ENCODE data around the gene DUSP3. TPM values are rescaled to one million over a fixed set of nuclear protein-coding genes. Genes with fewer than 3 reads are reported as not detected.
A peak's percentile ranks its signal among the peaks of the same experiment; 100 is the strongest.

Gene DUSP3
- polyA plus RNA-seq, 1 donor: 68.7 TPM

DNA sequence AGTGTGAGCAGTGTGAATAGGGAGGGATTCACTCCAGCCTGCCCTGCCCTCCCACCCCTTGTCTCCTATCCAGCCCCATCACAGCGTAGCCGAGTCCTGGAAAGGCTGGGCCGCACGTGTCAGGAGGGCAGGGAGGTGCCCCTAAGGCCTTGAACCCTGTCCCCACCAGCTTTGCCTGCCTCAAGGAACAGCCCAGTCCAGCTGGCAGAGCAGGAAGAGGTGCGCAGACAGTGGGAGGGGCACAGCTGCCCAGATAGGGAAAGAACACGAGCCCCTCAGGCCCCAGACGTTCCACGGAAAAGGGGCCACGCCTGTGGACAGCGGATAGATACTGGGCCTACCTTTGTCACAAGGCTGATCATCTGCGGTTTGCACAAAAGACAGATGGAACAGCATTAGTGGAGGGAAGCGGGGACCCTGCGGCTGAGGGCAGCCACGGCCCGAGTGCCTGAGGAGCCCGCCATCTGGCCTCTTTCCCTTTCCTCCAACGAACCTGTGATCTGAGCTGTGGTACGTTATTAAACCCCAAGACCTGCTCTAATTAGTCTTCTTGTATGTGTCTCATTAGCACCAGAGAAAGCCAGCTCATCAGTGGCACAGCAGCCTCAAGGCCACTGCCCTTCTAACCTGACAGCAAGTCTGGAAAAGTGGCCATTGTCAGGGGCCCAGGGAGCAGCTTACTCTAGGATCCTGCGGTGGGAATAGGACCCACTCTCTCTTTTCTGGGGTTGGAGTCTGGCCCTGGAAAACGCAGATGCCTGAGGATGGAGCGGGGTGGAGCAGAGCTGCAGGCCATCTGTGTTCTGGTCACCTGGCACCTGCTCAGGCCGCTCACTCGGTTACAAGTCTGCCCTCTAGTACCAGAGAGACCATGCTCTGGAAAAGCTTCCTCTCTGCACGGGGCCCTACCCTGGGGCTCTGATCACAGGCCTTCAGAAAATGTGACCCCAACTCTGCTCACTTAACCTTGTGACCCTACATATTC, 37.9 kb upstream of the DUSP3 start:
- Histone ChIP-seq H3K36me3 (ENCODE audit: control insufficient read depth, insufficient read depth, low read length) (peaks cover 2% of the 10 kb centered on the region), H3K27me3 (ENCODE audit: control insufficient read depth, insufficient read depth, low read length) (no peaks in the 10 kb centered on the region), H3K9me3 (ENCODE audit: control insufficient read depth, low read depth, low read length) (no peaks in the 10 kb centered on the region), H3K27ac (ENCODE audit: low read length) (no peak overlapping the region), H3K4me1 (ENCODE audit: control insufficient read depth, insufficient read depth, low read length) (peaks cover 4% of the 10 kb centered on the region), H3K4me3 (ENCODE audit: low read length) (no peak overlapping the region)
- peak in 1 of 2 donors; percentile 50 for DNase-seq
- WGBS (ENCODE audit: insufficient coverage, low lambda C conversion rate): no CpG with 5 or more reads among the region's 24 CpGs

DNA sequence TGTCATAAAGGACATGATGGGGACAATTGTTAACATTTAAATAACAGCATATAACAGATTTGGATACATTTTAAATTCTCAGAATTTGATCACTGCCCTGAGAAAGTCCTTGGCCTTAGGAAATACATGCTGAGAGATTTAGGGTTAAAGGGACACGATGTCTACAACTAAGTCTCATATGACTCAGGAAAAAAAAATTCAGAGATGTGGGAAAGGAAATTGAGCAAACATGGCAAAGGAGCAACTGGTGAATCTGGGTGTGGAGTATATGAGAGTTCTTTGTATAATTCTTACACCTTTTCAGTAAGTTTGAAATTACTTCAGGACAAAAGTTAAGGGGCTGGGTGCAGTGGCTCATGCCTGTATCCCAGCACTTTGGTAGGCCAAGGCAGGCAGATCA, 35.9 kb upstream of the DUSP3 start:
- no peak overlapping the region for H3K4me3 ChIP-seq (ENCODE audit: low read length)
- H3K4me1 ChIP-seq (ENCODE audit: control insufficient read depth, insufficient read depth, low read length): peaks cover 4% of the 10 kb centered on the region
- H3K27ac ChIP-seq (ENCODE audit: low read length): no peak overlapping the region
- no peak for DNase-seq
- no peaks in the 10 kb centered on the region for H3K9me3 ChIP-seq (ENCODE audit: control insufficient read depth, low read depth, low read length)
- 50% methylated on average over 1 of the region's 1 CpG for WGBS (ENCODE audit: insufficient coverage, low lambda C conversion rate)
- H3K27me3 ChIP-seq (ENCODE audit: control insufficient read depth, insufficient read depth, low read length): no peaks in the 10 kb centered on the region
- peaks cover 2% of the 10 kb centered on the region for H3K36me3 ChIP-seq (ENCODE audit: control insufficient read depth, insufficient read depth, low read length)

DNA sequence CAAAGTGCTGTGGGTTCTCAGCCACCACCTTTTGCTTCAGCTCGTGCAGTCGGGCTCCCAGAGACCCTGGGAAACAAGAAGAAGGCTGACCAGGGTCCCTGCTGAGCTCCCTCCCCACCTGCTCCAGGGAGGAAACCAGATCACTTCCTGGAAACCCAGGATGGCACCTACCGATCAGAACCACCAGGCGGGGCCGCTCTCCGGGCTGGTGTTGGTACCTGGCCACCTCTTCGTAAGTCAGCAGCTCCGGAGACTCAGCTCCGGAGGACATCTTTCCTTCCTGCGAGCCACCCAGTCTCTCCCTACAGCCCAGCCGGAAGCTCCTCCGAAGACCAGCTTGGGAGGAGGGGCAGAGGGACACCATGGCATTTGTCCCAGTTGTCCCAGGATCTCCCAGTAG, 35.2 kb upstream of the DUSP3 start:
- WGBS (ENCODE audit: insufficient coverage, low lambda C conversion rate): no CpG with 5 or more reads among the region's 12 CpGs

DNA sequence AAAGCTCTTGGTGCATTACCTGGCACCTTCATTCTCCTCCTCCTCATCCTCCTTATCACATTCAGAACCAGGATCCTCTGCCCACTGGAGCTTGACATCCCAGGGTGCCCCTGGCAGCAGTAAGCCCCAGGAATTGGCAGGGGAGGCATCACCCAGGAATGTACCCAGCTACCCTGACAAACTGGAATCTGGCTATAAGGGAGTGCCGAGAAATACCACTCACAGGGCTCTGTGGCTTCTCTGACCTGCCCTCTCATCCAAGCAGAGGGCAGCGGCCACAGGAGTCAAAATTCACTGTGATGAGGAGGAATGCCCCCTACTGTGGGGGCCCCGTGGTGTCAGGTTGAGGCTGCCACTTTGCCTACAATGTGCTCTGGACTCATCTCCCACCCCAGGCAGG, 34.6 kb upstream of the DUSP3 start:
- Histone ChIP-seq H3K27ac (ENCODE audit: low read length) (no peak overlapping the region), H3K27me3 (ENCODE audit: control insufficient read depth, insufficient read depth, low read length) (no peaks in the 10 kb centered on the region), H3K4me1 (ENCODE audit: control insufficient read depth, insufficient read depth, low read length) (peaks cover 4% of the 10 kb centered on the region), H3K36me3 (ENCODE audit: control insufficient read depth, insufficient read depth, low read length) (peaks cover 2% of the 10 kb centered on the region), H3K4me3 (ENCODE audit: low read length) (no peak overlapping the region), H3K9me3 (ENCODE audit: control insufficient read depth, low read depth, low read length) (no peaks in the 10 kb centered on the region)
- DNase-seq: no peak
- WGBS (ENCODE audit: insufficient coverage, low lambda C conversion rate): no CpG with 5 or more reads among the region's 3 CpGs

More for the DNA sequence above, 35.2 kb upstream of the DUSP3 start:
- H3K4me3 ChIP-seq (ENCODE audit: low read length): no peak overlapping the region
- no peaks in the 10 kb centered on the region for H3K9me3 ChIP-seq (ENCODE audit: control insufficient read depth, low read depth, low read length)
- no peaks in the 10 kb centered on the region for H3K27me3 ChIP-seq (ENCODE audit: control insufficient read depth, insufficient read depth, low read length)
- peaks cover 4% of the 10 kb centered on the region for H3K4me1 ChIP-seq (ENCODE audit: control insufficient read depth, insufficient read depth, low read length)
- peaks cover 2% of the 10 kb centered on the region for H3K36me3 ChIP-seq (ENCODE audit: control insufficient read depth, insufficient read depth, low read length)
- H3K27ac ChIP-seq (ENCODE audit: low read length): no peak overlapping the region
- DNase-seq: no peak

DNA sequence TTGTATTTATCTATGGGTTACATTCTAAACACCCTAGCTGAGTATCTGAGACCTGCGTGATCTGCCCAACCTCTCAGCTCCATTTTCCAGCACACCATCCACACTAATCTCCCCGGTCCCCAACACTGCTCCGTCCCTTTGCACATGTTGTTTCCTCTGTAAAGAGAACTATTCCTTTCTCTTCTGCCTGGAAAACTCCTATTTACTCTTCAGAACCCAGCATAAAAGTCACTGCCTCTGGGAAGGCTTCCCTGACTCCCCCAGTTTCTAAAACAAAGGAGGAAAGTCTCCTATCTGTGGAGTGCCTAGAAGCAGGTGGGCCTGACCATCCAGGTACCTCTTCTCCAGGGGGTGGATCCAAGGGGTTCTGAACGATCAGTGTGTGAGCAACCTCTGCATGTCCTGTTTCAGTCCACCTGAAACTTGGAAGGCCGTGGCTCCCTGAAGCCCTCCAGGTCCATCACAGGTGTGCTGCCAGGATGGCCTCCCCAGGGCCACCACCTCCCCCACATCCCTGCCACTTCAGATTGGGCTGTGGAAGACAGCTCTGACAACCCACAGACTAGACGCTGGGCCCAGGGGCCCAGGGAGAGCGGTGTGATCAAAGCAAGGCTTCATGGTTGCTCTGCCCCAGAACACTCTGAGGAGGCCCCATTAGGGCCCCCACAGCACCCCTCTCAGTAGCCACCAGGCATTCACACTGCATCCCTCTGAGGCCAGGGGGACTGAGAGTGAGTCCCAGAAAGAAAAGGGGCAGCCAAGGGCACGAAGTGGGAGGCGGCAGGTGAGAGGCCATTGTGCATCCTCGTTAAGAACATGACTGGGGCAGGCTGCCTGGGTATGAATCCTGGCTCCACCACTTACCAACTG, 33.9 kb upstream of the DUSP3 start:
- WGBS (ENCODE audit: insufficient coverage, low lambda C conversion rate): no CpG with 5 or more reads among the region's 10 CpGs
- no peak for DNase-seq
- Histone ChIP-seq H3K27ac (ENCODE audit: low read length) (no peak overlapping the region), H3K27me3 (ENCODE audit: control insufficient read depth, insufficient read depth, low read length) (no peaks in the 10 kb centered on the region), H3K36me3 (ENCODE audit: control insufficient read depth, insufficient read depth, low read length) (peaks cover 2% of the 10 kb centered on the region), H3K9me3 (ENCODE audit: control insufficient read depth, low read depth, low read length) (no peaks in the 10 kb centered on the region), H3K4me3 (ENCODE audit: low read length) (no peak overlapping the region), H3K4me1 (ENCODE audit: control insufficient read depth, insufficient read depth, low read length) (peaks cover 4% of the 10 kb centered on the region)

DNA sequence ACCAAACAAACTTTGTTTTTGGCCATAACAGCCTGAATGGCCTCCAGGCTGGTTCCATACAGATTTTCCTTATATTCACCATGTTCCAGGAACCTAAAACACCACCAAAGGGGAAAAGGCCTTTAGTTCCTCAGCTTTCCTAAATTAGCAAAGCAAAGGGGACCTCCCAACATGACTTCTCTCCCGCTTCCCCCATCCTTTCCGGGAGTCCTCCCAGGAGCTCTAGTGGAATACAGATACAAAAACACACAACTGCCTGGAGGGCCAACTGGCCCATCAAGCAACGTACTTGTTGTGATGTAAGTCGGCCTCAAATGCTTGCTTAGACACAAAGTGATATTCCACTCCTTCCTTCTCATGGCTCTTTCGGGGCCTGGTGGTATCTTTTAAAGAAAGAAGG, 32.0 kb upstream of the DUSP3 start:
- no CpG with 5 or more reads among the region's 5 CpGs for WGBS (ENCODE audit: insufficient coverage, low lambda C conversion rate)
- no peaks in the 10 kb centered on the region for H3K9me3 ChIP-seq (ENCODE audit: control insufficient read depth, low read depth, low read length)
- H3K27ac ChIP-seq (ENCODE audit: low read length): no peak overlapping the region
- H3K4me3 ChIP-seq (ENCODE audit: low read length): no peak overlapping the region
- no peak for DNase-seq
- peaks cover 2% of the 10 kb centered on the region for H3K36me3 ChIP-seq (ENCODE audit: control insufficient read depth, insufficient read depth, low read length)
- H3K27me3 ChIP-seq (ENCODE audit: control insufficient read depth, insufficient read depth, low read length): no peaks in the 10 kb centered on the region
- H3K4me1 ChIP-seq (ENCODE audit: control insufficient read depth, insufficient read depth, low read length): no peaks in the 10 kb centered on the region

DNA sequence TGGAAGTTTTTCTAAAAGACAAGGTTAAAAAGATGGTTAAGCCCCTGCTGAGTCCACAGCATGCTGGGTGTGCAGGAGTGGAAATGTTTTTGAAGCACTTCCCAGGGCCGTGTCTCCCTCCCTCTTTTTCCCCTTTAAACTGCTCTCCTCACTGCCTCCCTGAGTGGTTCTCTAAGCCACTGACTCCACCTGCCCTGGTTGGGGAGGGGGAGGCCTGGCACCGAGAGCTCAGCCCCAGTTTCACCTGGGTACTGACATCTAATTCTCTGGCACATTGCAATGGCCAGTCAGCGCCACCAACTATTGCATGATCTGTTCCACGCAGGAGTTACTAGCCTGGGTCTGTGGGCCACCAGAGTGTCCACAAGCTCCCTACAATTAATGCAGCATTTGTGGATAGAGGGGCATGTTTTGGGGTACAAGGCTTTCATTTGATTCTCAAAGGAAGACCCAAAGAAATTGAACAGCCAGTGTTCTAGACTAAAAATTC, 31.5 kb upstream of the DUSP3 start:
- no peaks in the 10 kb centered on the region for H3K4me1 ChIP-seq (ENCODE audit: control insufficient read depth, insufficient read depth, low read length)
- peaks cover 2% of the 10 kb centered on the region for H3K36me3 ChIP-seq (ENCODE audit: control insufficient read depth, insufficient read depth, low read length)
- DNase-seq: no peak
- no peak overlapping the region for H3K27ac ChIP-seq (ENCODE audit: low read length)
- no peaks in the 10 kb centered on the region for H3K27me3 ChIP-seq (ENCODE audit: control insufficient read depth, insufficient read depth, low read length)
- H3K9me3 ChIP-seq (ENCODE audit: control insufficient read depth, low read depth, low read length): no peaks in the 10 kb centered on the region
- no CpG with 5 or more reads among the region's 4 CpGs for WGBS (ENCODE audit: insufficient coverage, low lambda C conversion rate)
- no peak overlapping the region for H3K4me3 ChIP-seq (ENCODE audit: low read length)

DNA sequence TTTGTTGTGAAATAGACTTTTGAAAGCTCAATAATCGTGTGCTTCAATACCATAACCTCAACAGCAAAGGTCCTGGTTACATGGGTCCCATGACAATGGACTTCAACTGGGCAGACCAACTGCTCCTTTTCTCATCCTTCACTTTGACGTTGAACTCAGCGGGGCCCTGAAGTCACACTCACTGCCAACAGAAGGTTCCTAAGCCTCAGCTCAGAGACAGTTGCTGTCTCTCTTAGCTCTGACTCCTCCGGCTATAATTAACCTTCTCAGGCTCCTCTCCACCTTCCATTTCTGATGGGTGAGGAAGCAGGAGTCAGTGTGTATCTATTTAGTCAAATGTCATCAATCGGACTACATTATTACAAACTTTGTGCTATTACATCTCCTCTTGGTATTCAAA, 30.3 kb upstream of the DUSP3 start:
- no peak overlapping the region for H3K27ac ChIP-seq (ENCODE audit: low read length)
- H3K4me3 ChIP-seq (ENCODE audit: low read length): no peak overlapping the region
- no peaks in the 10 kb centered on the region for H3K27me3 ChIP-seq (ENCODE audit: control insufficient read depth, insufficient read depth, low read length)
- H3K4me1 ChIP-seq (ENCODE audit: control insufficient read depth, insufficient read depth, low read length): no peaks in the 10 kb centered on the region
- 100% methylated on average over 1 of the region's 5 CpGs for WGBS (ENCODE audit: insufficient coverage, low lambda C conversion rate)
- DNase-seq: no peak
- peaks cover 2% of the 10 kb centered on the region for H3K36me3 ChIP-seq (ENCODE audit: control insufficient read depth, insufficient read depth, low read length)
- no peaks in the 10 kb centered on the region for H3K9me3 ChIP-seq (ENCODE audit: control insufficient read depth, low read depth, low read length)

DNA sequence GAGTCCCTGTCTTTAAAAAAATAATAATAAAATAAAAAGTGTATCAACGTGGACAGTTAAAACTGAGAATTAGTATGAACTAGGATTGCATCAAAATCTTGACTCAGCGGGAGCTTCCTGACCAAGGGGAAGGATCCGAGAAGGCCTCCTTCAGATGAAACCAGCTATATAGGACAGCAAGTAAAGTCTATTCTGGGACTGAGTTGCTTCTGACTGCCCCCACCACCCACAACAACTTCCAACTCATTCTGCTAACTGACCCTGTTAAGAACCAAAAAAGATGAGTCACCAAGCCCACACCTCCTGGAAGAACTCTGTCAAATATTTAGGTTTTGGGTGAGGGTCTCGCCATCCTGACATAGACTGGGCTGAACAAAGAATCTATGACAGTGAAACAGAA, 29.3 kb upstream of the DUSP3 start:
- 90% methylated on average over 2 of the region's 4 CpGs for WGBS (ENCODE audit: insufficient coverage, low lambda C conversion rate)
- no peaks in the 10 kb centered on the region for H3K27me3 ChIP-seq (ENCODE audit: control insufficient read depth, insufficient read depth, low read length)
- H3K27ac ChIP-seq (ENCODE audit: low read length): no peak overlapping the region
- peaks cover 1% of the 10 kb centered on the region for H3K36me3 ChIP-seq (ENCODE audit: control insufficient read depth, insufficient read depth, low read length)
- no peaks in the 10 kb centered on the region for H3K9me3 ChIP-seq (ENCODE audit: control insufficient read depth, low read depth, low read length)
- H3K4me3 ChIP-seq (ENCODE audit: low read length): no peak overlapping the region
- DNase-seq: no peak
- H3K4me1 ChIP-seq (ENCODE audit: control insufficient read depth, insufficient read depth, low read length): no peaks in the 10 kb centered on the region

DNA sequence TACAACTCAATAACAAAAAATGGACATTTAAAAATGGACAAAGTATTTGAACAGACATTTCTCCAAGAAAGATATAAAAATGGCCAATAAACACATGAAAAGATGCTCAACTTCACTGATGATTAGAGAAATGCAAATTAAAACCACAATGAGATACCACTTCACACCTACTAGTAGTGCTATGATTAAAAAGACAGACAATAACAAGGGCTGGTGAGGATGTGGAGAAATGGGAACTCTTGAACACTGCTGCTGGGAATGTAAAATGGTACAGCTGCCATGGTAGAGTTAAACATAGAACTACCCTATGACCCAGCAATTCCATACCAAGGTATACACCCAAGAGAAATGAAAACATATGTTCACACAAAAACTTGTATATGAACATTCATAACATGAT, 26.3 kb upstream of the DUSP3 start:
- Histone ChIP-seq H3K4me3 (ENCODE audit: low read length) (no peak overlapping the region), H3K4me1 (ENCODE audit: control insufficient read depth, insufficient read depth, low read length) (no peaks in the 10 kb centered on the region), H3K27me3 (ENCODE audit: control insufficient read depth, insufficient read depth, low read length) (no peaks in the 10 kb centered on the region), H3K36me3 (ENCODE audit: control insufficient read depth, insufficient read depth, low read length) (no peaks in the 10 kb centered on the region), H3K27ac (ENCODE audit: low read length) (no peak overlapping the region), H3K9me3 (ENCODE audit: control insufficient read depth, low read depth, low read length) (no peaks in the 10 kb centered on the region)
- DNase-seq: no peak

Data from large intestine (tissue), 3 donors.